MCF 10A (cell line): Measurements from ENCODE around the gene STK17A. TPM values are rescaled to one million over a fixed set of nuclear protein-coding genes. Genes with fewer than 3 reads are reported as not detected.

ENCODE experiments used
- BruUV-seq: library from RNA; stranded (reverse); fragments of 400-500 nt; replicated peaks from 2 replicates; lab custom pipeline; 2021; lab: Mats Ljungman, UMichigan
- CTCF ChIA-PET: fragments of 300-600 bp; sonication (Branson Sonifier 250); formaldehyde crosslinking; extraction: SDS; loops from one replicate; lab custom pipeline; 2021; ENCODE audit warnings: antibody characterized with exemption, inconsistent platforms; lab: Yijun Ruan, JAX
- POLR2A ChIA-PET: fragments of 300-600, 350-650 bp; sonication (Branson Sonifier 250); formaldehyde crosslinking; extraction: SDS; loops from one replicate; lab custom pipeline; 2020; ENCODE audit warnings: antibody characterized with exemption, inconsistent platforms; lab: Yijun Ruan, JAX
- DNase-seq: peaks from one replicate; pipeline ENCODE4 v3.0.0-alpha.2; 2018; ENCODE audit not compliant: unreplicated experiment
- H3K27ac Mint-ChIP-seq: one replicate; pipeline ENCODE4 v1.8.0; 2022; ENCODE audit warnings: mild to moderate bottlenecking, low read depth, mixed read lengths; ENCODE audit not compliant: unreplicated experiment
- H3K27me3 Mint-ChIP-seq: one replicate; pipeline ENCODE4 v1.8.0; 2022; ENCODE audit warnings: mixed read lengths; ENCODE audit not compliant: insufficient read depth, unreplicated experiment
- H3K36me3 Mint-ChIP-seq: one replicate; pipeline ENCODE4 v1.8.0; 2022; ENCODE audit warnings: mild to moderate bottlenecking, moderate library complexity, mixed read lengths; ENCODE audit not compliant: insufficient read depth, unreplicated experiment
- H3K4me1 Mint-ChIP-seq: one replicate; pipeline ENCODE4 v1.8.0; 2022; ENCODE audit warnings: mixed read lengths; ENCODE audit not compliant: insufficient read depth, unreplicated experiment
- H3K4me3 Mint-ChIP-seq: one replicate; pipeline ENCODE4 v1.8.0; 2022; ENCODE audit warnings: mild to moderate bottlenecking, moderate library complexity, mixed read lengths; ENCODE audit not compliant: unreplicated experiment
- H3K9me3 Mint-ChIP-seq: one replicate; pipeline ENCODE4 v1.8.0; 2022; ENCODE audit warnings: mixed read lengths; ENCODE audit not compliant: unreplicated experiment
- CTCF ChIP-seq: fragments of 200-600 bp; IDR thresholded peaks from one replicate; pipeline ENCODE4 v1.8.0; 2022; ENCODE audit warnings: antibody characterized with exemption, mild to moderate bottlenecking; ENCODE audit not compliant: unreplicated experiment
- intact Hi-C: fragments of 100-400 bp; cut with micrococcal nuclease; formaldehyde crosslinking; loops from 2 replicates; pipeline ENCODE4 v1.14.1; 2022
- total RNA-seq: library from RNA; stranded (reverse); gene quantifications from 2 replicates; pipeline ENCODE4 v1.2.3, GENCODE V29; 2022

The STK17A gene
- total RNA-seq, 1 experiment from 2014 or later: 51.6 TPM

GRCh38 chr7:43552122-43552521, 30.8 kb upstream of the STK17A start:
- no peaks in the 10 kb centered on the region for H3K9me3 Mint-ChIP-seq

GRCh38 chr7:43553999-43554398, 28.9 kb upstream of the STK17A start:
- no peak for TF ChIP-seq CTCF
- intact Hi-C loops: no loop called here
- no peaks in the 10 kb centered on the region for H3K9me3 Mint-ChIP-seq
- H3K4me1 Mint-ChIP-seq: peaks cover 40% of the 10 kb centered on the region
- ChIA-PET CTCF (interaction anchor here (0.5 to 1.9 kb wide), 4 partner anchors 29 to 167 kb away, joined by 3 to 5 read pairs (median 4); partner anchors contain the start of gene STK17A), POLR2A (interaction anchor here (0.6 to 1.1 kb wide), 5 partner anchors 16 to 98 kb away, joined by 3 to 5 read pairs (median 3); no protein-coding TSS in a partner anchor)
- no TSS peak for BruUV-seq
- peak; percentile 84 for DNase-seq
- no peaks in the 10 kb centered on the region for H3K27me3 Mint-ChIP-seq
- no peak overlapping the region for H3K4me3 Mint-ChIP-seq
- peaks cover 7% of the 10 kb centered on the region for H3K36me3 Mint-ChIP-seq
- H3K27ac Mint-ChIP-seq: peak overlapping the region; percentile 90

More at GRCh38 chr7:43552122-43552521, 30.8 kb upstream of the STK17A start:
- H3K4me1 Mint-ChIP-seq: peaks cover 21% of the 10 kb centered on the region
- TF ChIP-seq CTCF: no peak
- no peaks in the 10 kb centered on the region for H3K27me3 Mint-ChIP-seq
- no peak overlapping the region for H3K4me3 Mint-ChIP-seq
- ChIA-PET CTCF (interaction anchor here (1.1 to 1.9 kb wide), 3 partner anchors 15 to 31 kb away, joined by 3 to 5 read pairs (median 4); partner anchors contain the start of gene STK17A), POLR2A (interaction anchor here (0.6 to 1.7 kb wide), 2 partner anchors 16 to 182 kb away, joined by 3 to 5 read pairs; no protein-coding TSS in a partner anchor)
- no peak overlapping the region for H3K27ac Mint-ChIP-seq
- DNase-seq: no peak
- no TSS peak for BruUV-seq
- no peaks in the 10 kb centered on the region for H3K36me3 Mint-ChIP-seq
- intact Hi-C loops: no loop called here

GRCh38 chr7:43554423-43554822, 28.5 kb upstream of the STK17A start:
- Mint-ChIP-seq H3K4me3 (no peak overlapping the region), H3K27me3 (no peaks in the 10 kb centered on the region), H3K27ac (peak overlapping the region; percentile 90), H3K9me3 (no peaks in the 10 kb centered on the region), H3K36me3 (peaks cover 9% of the 10 kb centered on the region), H3K4me1 (peaks cover 44% of the 10 kb centered on the region)
- intact Hi-C loops: no loop called here
- POLR2A ChIA-PET: interaction anchor here (0.6 to 1.1 kb wide), 5 partner anchors 15 to 98 kb away, joined by 3 to 5 read pairs (median 3); no protein-coding TSS in a partner anchor
- CTCF ChIA-PET: interaction anchor here (1.0 kb wide), 1 partner anchor 100 kb away, joined by 4 read pairs; no protein-coding TSS in a partner anchor
- no peak for TF ChIP-seq CTCF
- BruUV-seq: no TSS peak
- DNase-seq: no peak

GRCh38 chr7:43557831-43558495, 24.9 kb upstream of the STK17A start:
- peaks cover 68% of the 10 kb centered on the region for H3K4me1 Mint-ChIP-seq
- ChIA-PET POLR2A (interaction anchor here (0.9 to 4.2 kb wide), 7 partner anchors 13 to 95 kb away, joined by 3 to 97 read pairs (median 11); partner anchors contain the start of gene STK17A), CTCF (interaction anchor here (0.6 to 1.9 kb wide), 6 partner anchors 11 to 279 kb away, joined by 3 to 7 read pairs (median 5); partner anchors contain the start of gene STK17A)
- H3K9me3 Mint-ChIP-seq: peaks cover 10% of the 10 kb centered on the region
- DNase-seq: peak; percentile 43
- TF ChIP-seq CTCF: no peak
- no TSS peak for BruUV-seq
- H3K4me3 Mint-ChIP-seq: peak overlapping the region; percentile 8
- H3K27me3 Mint-ChIP-seq: no peaks in the 10 kb centered on the region
- intact Hi-C loops: no loop called here
- peak overlapping the region; percentile 84 for H3K27ac Mint-ChIP-seq
- peaks cover 9% of the 10 kb centered on the region for H3K36me3 Mint-ChIP-seq
